WTC11 (cell line): ENCODE results near the gene DPEP2. TPM values are rescaled to one million over a fixed set of nuclear protein-coding genes. Genes with fewer than 3 reads are reported as not detected.

Experiments used
- ATAC-seq: fragments of 200-7000 bp; cut with Tn5 transposase; 2 replicates; pipeline ENCODE4 v1.10.0; 2021; ENCODE audit warnings: mild to moderate bottlenecking, moderate library complexity
- CTCF ChIA-PET: fragments of 300-600 bp; sonication (Branson Sonifier 250); formaldehyde crosslinking; loops from one replicate; lab custom pipeline; 2021; ENCODE audit warnings: antibody characterized with exemption; lab: Charles Lee
- POLR2A ChIA-PET: fragments of 350-600 bp; sonication (Branson Sonifier 250); formaldehyde crosslinking; loops from one replicate; lab custom pipeline; 2021; ENCODE audit warnings: antibody characterized with exemption; lab: Charles Lee
- DNase-seq: peaks from one replicate; pipeline ENCODE4 v3.0.0; 2021; ENCODE audit warnings: low spot score
- H3K27ac Mint-ChIP-seq: 2 replicates; pipeline ENCODE4 v1.8.0; 2021; ENCODE audit warnings: mixed read lengths
- H3K27me3 Mint-ChIP-seq: 2 replicates; pipeline ENCODE4 v1.8.0; 2021; ENCODE audit warnings: low read depth, mild to moderate bottlenecking, moderate library complexity, mixed read lengths
- H3K36me3 Mint-ChIP-seq: 2 replicates; pipeline ENCODE4 v1.8.0; 2021; ENCODE audit warnings: mixed read lengths
- H3K4me1 Mint-ChIP-seq: 2 replicates; pipeline ENCODE4 v1.8.0; 2022; ENCODE audit warnings: mixed read lengths
- H3K4me3 Mint-ChIP-seq: 2 replicates; pipeline ENCODE4 v1.8.0; 2021; ENCODE audit warnings: mild to moderate bottlenecking, moderate library complexity, mixed read lengths
- H3K9me3 Mint-ChIP-seq: 2 replicates; pipeline ENCODE4 v1.8.0; 2021; ENCODE audit warnings: mixed read lengths
- FOXJ3 ChIP-seq: sonication (generic); formaldehyde crosslinking; IDR thresholded peaks from 2 replicates; pipeline ENCODE4 v1.9.0; 2021; ENCODE audit warnings: missing genetic modification reagents, mild to moderate bottlenecking, borderline replicate concordance
- GTF2I ChIP-seq: fragments of 250-450 bp; sonication (Bioruptor Pico); conservative IDR thresholded peaks from 2 replicates; pipeline ENCODE4 v1.4.0; 2021; ENCODE audit warnings: mild to moderate bottlenecking
- HMGA2 ChIP-seq: fragments of 250-450 bp; sonication (Bioruptor Pico); IDR thresholded peaks from 2 replicates; pipeline ENCODE4 v1.4.0; 2021; ENCODE audit warnings: mild to moderate bottlenecking, moderate library complexity
- JUN ChIP-seq: sonication (generic); formaldehyde crosslinking; IDR thresholded peaks from 2 replicates; pipeline ENCODE4 v1.8.0; 2023; ENCODE audit warnings: mild to moderate bottlenecking, missing genetic modification reagents
- NFATC4 ChIP-seq: fragments of 250-450 bp; sonication (Bioruptor Pico); IDR thresholded peaks from 2 replicates; pipeline ENCODE4 v1.9.0; 2021; ENCODE audit warnings: mild to moderate bottlenecking
- NFE2L1 ChIP-seq: sonication (generic); formaldehyde crosslinking; IDR thresholded peaks from 2 replicates; pipeline ENCODE4 v1.8.1; 2023; ENCODE audit warnings: missing genetic modification reagents
- RORB ChIP-seq: fragments of 250-450 bp; sonication (Bioruptor Pico); IDR thresholded peaks from 2 replicates; pipeline ENCODE4 v1.9.0; 2021; ENCODE audit warnings: mild to moderate bottlenecking
- TEAD1 ChIP-seq: sonication (generic); formaldehyde crosslinking; IDR thresholded peaks from 2 replicates; pipeline ENCODE4 v1.8.0; 2022; ENCODE audit warnings: mild to moderate bottlenecking, missing genetic modification reagents
- ZNF121 ChIP-seq: sonication (generic); formaldehyde crosslinking; IDR thresholded peaks from 2 replicates; pipeline ENCODE4 v1.8.0; 2023; ENCODE audit warnings: missing genetic modification reagents
- ZNF317 ChIP-seq: sonication (generic); formaldehyde crosslinking; IDR thresholded peaks from 2 replicates; pipeline ENCODE4 v1.8.1; 2023; ENCODE audit warnings: low read depth, mild to moderate bottlenecking, moderate library complexity, missing genetic modification reagents, borderline replicate concordance
- total RNA-seq: library from RNA; stranded (reverse); gene quantifications from 3 replicates; pipeline ENCODE4 v1.2.3, GENCODE V29; 2021
- TF ChIP-seq, protein P1 (sequence below): sonication (generic); formaldehyde crosslinking; IDR thresholded peaks from 2 replicates; pipeline ENCODE4 v1.8.0; 2022; ENCODE audit warnings: mild to moderate bottlenecking, missing genetic modification reagents
- TF ChIP-seq, protein P2 (sequence below): sonication (generic); formaldehyde crosslinking; IDR thresholded peaks from 2 replicates; pipeline ENCODE4 v1.8.1; 2023; ENCODE audit warnings: mild to moderate bottlenecking, missing genetic modification reagents, moderate library complexity
- TF ChIP-seq, protein P3 (sequence below): sonication (generic); formaldehyde crosslinking; IDR thresholded peaks from 2 replicates; pipeline ENCODE4 v1.8.1; 2023; ENCODE audit warnings: mild to moderate bottlenecking, missing genetic modification reagents, borderline replicate concordance
- TF ChIP-seq, protein P4 (sequence below): sonication (generic); formaldehyde crosslinking; IDR thresholded peaks from 2 replicates; pipeline ENCODE4 v1.8.1; 2022; ENCODE audit warnings: mild to moderate bottlenecking, missing genetic modification reagents, moderate library complexity, borderline replicate concordance
- TF ChIP-seq, protein P5 (sequence below): sonication (generic); formaldehyde crosslinking; IDR thresholded peaks from 2 replicates; pipeline ENCODE4 v1.8.0; 2023; ENCODE audit warnings: mild to moderate bottlenecking, missing genetic modification reagents
- TF ChIP-seq, protein P6 (sequence below): fragments of 200-600 bp; IDR thresholded peaks from 2 replicates; pipeline ENCODE4 v1.8.0; 2022; ENCODE audit warnings: antibody characterized with exemption

DPEP2 gene
- total RNA-seq, 1 experiment from 2014 or later = 0.13 TPM

DNA sequence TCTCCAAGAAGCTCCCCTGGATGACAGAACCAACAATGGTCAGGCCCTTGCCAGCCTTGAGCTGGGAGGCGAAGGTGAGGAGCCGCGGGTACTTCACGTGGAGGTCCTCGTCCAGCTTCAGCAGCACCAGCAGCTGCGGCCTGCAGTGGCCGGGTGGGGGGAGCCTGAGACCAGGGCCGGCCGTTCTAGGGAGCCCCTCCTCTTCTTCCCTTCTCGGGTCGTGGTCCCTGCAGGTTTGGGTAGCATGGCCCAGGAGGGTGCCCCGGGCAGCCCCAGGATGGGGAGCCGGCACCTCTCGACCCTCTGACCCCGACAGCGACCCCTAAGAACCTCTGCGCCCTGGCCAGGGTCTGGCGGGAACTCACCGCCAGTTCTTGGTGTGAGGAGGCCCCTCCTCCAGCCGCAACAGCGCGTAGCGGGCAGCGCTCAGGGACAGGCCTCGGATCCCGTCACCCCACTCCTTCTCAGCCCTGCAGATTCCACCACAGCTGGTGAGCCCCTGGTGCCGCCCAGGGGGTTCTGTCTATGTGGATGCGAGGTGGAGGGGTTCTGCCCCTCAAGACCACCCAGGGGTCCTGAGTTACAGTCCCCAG, 52.2 kb downstream of the DPEP2 start:
- Mint-ChIP-seq H3K4me1 (no peaks in the 10 kb centered on the region), H3K4me3 (no peak overlapping the region), H3K27me3 (no peaks in the 10 kb centered on the region), H3K36me3 (peaks cover 29% of the 10 kb centered on the region), H3K27ac (no peak overlapping the region), H3K9me3 (no peaks in the 10 kb centered on the region)
- CTCF ChIA-PET = interaction anchor here (0.9 to 1.2 kb wide), 3 partner anchors 11 to 63 kb away, joined by 4 to 7 read pairs (median 4); no protein-coding TSS in a partner anchor
- no peak for DNase-seq
- TF ChIP-seq, protein P1, sequence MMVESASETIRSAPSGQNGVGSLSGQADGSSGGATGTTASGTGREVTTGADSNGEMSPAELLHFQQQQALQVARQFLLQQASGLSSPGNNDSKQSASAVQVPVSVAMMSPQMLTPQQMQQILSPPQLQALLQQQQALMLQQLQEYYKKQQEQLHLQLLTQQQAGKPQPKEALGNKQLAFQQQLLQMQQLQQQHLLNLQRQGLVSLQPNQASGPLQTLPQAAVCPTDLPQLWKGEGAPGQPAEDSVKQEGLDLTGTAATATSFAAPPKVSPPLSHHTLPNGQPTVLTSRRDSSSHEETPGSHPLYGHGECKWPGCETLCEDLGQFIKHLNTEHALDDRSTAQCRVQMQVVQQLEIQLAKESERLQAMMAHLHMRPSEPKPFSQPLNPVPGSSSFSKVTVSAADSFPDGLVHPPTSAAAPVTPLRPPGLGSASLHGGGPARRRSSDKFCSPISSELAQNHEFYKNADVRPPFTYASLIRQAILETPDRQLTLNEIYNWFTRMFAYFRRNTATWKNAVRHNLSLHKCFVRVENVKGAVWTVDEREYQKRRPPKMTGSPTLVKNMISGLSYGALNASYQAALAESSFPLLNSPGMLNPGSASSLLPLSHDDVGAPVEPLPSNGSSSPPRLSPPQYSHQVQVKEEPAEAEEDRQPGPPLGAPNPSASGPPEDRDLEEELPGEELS (CRISPR knock-in tag) = no peak
- no peak for TF ChIP-seq ZNF317 (CRISPR knock-in tag)
- TF ChIP-seq NFE2L1 = no peak
- TF ChIP-seq, protein P2, sequence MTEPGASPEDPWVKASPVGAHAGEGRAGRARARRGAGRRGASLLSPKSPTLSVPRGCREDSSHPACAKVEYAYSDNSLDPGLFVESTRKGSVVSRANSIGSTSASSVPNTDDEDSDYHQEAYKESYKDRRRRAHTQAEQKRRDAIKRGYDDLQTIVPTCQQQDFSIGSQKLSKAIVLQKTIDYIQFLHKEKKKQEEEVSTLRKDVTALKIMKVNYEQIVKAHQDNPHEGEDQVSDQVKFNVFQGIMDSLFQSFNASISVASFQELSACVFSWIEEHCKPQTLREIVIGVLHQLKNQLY = no peak
- no peak for TF ChIP-seq HMGA2 (CRISPR knock-in tag)
- TF ChIP-seq, protein P3, sequence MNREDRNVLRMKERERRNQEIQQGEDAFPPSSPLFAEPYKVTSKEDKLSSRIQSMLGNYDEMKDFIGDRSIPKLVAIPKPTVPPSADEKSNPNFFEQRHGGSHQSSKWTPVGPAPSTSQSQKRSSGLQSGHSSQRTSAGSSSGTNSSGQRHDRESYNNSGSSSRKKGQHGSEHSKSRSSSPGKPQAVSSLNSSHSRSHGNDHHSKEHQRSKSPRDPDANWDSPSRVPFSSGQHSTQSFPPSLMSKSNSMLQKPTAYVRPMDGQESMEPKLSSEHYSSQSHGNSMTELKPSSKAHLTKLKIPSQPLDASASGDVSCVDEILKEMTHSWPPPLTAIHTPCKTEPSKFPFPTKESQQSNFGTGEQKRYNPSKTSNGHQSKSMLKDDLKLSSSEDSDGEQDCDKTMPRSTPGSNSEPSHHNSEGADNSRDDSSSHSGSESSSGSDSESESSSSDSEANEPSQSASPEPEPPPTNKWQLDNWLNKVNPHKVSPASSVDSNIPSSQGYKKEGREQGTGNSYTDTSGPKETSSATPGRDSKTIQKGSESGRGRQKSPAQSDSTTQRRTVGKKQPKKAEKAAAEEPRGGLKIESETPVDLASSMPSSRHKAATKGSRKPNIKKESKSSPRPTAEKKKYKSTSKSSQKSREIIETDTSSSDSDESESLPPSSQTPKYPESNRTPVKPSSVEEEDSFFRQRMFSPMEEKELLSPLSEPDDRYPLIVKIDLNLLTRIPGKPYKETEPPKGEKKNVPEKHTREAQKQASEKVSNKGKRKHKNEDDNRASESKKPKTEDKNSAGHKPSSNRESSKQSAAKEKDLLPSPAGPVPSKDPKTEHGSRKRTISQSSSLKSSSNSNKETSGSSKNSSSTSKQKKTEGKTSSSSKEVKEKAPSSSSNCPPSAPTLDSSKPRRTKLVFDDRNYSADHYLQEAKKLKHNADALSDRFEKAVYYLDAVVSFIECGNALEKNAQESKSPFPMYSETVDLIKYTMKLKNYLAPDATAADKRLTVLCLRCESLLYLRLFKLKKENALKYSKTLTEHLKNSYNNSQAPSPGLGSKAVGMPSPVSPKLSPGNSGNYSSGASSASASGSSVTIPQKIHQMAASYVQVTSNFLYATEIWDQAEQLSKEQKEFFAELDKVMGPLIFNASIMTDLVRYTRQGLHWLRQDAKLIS (CRISPR knock-in tag) = no peak
- no peak for TF ChIP-seq JUN
- no peak for TF ChIP-seq FOXJ3 (CRISPR knock-in tag)
- TF ChIP-seq ZNF121 = no peak
- TF ChIP-seq, protein P4, sequence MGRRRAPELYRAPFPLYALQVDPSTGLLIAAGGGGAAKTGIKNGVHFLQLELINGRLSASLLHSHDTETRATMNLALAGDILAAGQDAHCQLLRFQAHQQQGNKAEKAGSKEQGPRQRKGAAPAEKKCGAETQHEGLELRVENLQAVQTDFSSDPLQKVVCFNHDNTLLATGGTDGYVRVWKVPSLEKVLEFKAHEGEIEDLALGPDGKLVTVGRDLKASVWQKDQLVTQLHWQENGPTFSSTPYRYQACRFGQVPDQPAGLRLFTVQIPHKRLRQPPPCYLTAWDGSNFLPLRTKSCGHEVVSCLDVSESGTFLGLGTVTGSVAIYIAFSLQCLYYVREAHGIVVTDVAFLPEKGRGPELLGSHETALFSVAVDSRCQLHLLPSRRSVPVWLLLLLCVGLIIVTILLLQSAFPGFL (CRISPR knock-in tag) = no peak
- TF ChIP-seq, protein P5, sequence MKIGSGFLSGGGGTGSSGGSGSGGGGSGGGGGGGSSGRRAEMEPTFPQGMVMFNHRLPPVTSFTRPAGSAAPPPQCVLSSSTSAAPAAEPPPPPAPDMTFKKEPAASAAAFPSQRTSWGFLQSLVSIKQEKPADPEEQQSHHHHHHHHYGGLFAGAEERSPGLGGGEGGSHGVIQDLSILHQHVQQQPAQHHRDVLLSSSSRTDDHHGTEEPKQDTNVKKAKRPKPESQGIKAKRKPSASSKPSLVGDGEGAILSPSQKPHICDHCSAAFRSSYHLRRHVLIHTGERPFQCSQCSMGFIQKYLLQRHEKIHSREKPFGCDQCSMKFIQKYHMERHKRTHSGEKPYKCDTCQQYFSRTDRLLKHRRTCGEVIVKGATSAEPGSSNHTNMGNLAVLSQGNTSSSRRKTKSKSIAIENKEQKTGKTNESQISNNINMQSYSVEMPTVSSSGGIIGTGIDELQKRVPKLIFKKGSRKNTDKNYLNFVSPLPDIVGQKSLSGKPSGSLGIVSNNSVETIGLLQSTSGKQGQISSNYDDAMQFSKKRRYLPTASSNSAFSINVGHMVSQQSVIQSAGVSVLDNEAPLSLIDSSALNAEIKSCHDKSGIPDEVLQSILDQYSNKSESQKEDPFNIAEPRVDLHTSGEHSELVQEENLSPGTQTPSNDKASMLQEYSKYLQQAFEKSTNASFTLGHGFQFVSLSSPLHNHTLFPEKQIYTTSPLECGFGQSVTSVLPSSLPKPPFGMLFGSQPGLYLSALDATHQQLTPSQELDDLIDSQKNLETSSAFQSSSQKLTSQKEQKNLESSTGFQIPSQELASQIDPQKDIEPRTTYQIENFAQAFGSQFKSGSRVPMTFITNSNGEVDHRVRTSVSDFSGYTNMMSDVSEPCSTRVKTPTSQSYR = no peak
- POLR2A ChIA-PET = no interaction called here
- no peak for ATAC-seq

DNA sequence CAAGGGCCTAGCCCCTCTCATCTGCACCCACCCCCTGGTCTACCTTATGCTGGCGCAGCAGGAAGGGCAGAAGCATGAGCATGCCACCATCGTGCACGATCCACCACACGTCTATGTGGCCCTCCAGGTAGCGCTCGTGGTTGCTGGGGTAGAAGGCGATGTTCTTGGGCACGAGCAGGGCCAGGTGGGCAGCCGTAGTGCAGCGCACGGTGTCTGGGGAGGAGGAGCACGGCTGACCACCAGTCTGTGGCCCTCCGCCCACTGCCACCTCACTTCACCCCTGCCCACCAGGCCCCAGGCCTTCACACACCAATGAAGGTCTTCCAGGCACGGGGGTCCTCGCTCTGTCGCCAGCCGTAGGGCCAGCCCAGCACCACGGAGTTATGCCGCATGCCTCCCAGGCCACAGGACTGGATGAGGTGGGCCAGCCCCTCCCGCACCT, 53.1 kb downstream of the DPEP2 start:
- Mint-ChIP-seq H3K4me1 (0 out of 2 replicates have a peak, but pooled peaks cover 4% of the 10 kb centered on the region), H3K36me3 (peaks cover 25% of the 10 kb centered on the region), H3K27me3 (no peaks in the 10 kb centered on the region), H3K9me3 (no peaks in the 10 kb centered on the region), H3K4me3 (no peak overlapping the region), H3K27ac (no peak overlapping the region)
- DNase-seq (no peak), ATAC-seq (no peak)
- CTCF ChIA-PET = interaction anchor here (0.9 to 1.2 kb wide), 3 partner anchors 10 to 62 kb away, joined by 4 to 7 read pairs (median 4); no protein-coding TSS in a partner anchor
- TF ChIP-seq TEAD1 (CRISPR knock-in tag) (no peak), RORB (CRISPR knock-in tag) (no peak), NFATC4 (no peak), GTF2I (CRISPR knock-in tag) (no peak)
- TF ChIP-seq, protein P6, sequence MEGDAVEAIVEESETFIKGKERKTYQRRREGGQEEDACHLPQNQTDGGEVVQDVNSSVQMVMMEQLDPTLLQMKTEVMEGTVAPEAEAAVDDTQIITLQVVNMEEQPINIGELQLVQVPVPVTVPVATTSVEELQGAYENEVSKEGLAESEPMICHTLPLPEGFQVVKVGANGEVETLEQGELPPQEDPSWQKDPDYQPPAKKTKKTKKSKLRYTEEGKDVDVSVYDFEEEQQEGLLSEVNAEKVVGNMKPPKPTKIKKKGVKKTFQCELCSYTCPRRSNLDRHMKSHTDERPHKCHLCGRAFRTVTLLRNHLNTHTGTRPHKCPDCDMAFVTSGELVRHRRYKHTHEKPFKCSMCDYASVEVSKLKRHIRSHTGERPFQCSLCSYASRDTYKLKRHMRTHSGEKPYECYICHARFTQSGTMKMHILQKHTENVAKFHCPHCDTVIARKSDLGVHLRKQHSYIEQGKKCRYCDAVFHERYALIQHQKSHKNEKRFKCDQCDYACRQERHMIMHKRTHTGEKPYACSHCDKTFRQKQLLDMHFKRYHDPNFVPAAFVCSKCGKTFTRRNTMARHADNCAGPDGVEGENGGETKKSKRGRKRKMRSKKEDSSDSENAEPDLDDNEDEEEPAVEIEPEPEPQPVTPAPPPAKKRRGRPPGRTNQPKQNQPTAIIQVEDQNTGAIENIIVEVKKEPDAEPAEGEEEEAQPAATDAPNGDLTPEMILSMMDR = no peak
- POLR2A ChIA-PET = interaction anchor here (0.6 to 1.3 kb wide), 2 partner anchors 10 to 130 kb away, joined by 4 to 5 read pairs; partner anchors contain the start of gene PSMB10
